ENCODE results near the gene TLCD2. TPM values are rescaled to one million over a fixed set of nuclear protein-coding genes. Genes with fewer than 3 reads are reported as not detected.
"Not testable (repeated sequence)": the region's sequence is repeated elsewhere in the genome, so short reads cannot be mapped to it uniquely, and the experiment has no call there.

The TLCD2 gene
- total and polyA plus RNA-seq, 11 donors: 1.5 to 6.1 (median 2.3) TPM

- intact Hi-C loops (cut with DNase I): no loop called here
- H3K4me1 ChIP-seq: no peaks in the 10 kb centered on the region
- no peak for TF ChIP-seq POLR2A (IDR thresholded peaks at IDR 0.05)
- no peak for TF ChIP-seq CTCF (IDR thresholded peaks at IDR 0.05)
- DNase-seq: no peak
- no peak overlapping the region for H3K4me3 ChIP-seq
- WGBS, 4 donors: 86 to 93% (median 88%) methylated on average over 8 of the region's 8 CpGs
- H3K9me3 ChIP-seq: peaks cover 0 to 5% (median 0%) of the 10 kb centered on the region in 12 donors
- no peak for ATAC-seq
- no peaks in the 10 kb centered on the region for H3K36me3 ChIP-seq
- H3K27me3 ChIP-seq: no peaks in the 10 kb centered on the region
- no peak overlapping the region for H3K27ac ChIP-seq
Observed at GRCh38 chr17:1695365-1695764, 14.8 kb downstream of the TLCD2 start.

GRCh38 chr17:1693339-1693738 lies 16.8 kb downstream of the TLCD2 start:
- WGBS, 4 donors: 83 to 92% (median 88%) methylated on average over 7 of the region's 7 CpGs
- Histone ChIP-seq H3K27ac (no peak overlapping the region), H3K27me3 (no peaks in the 10 kb centered on the region), H3K4me1 (no peaks in the 10 kb centered on the region), H3K36me3 (no peaks in the 10 kb centered on the region), H3K4me3 (no peak overlapping the region), H3K9me3 (peaks cover 0 to 5% (median 0%) of the 10 kb centered on the region in 12 donors)
- DNase-seq (no peak), ATAC-seq (no peak)
- TF ChIP-seq POLR2A (IDR thresholded peaks at IDR 0.05): no peak
- TF ChIP-seq CTCF (IDR thresholded peaks at IDR 0.05): no peak
- intact Hi-C loops (cut with DNase I): no loop called here

- Histone ChIP-seq H3K9me3 (peaks cover 0 to 5% (median 0%) of the 10 kb centered on the region in 12 donors), H3K27ac (no peak overlapping the region), H3K4me1 (no peaks in the 10 kb centered on the region), H3K4me3 (no peak overlapping the region), H3K27me3 (no peaks in the 10 kb centered on the region), H3K36me3 (no peaks in the 10 kb centered on the region)
- TF ChIP-seq CTCF (IDR thresholded peaks at IDR 0.05): no peak
- no peak for ATAC-seq
- intact Hi-C loops (cut with DNase I): no loop called here
- WGBS, 4 donors: 82 to 96% (median 86%) methylated on average over 4 to 8 of the region's 8 CpGs
- DNase-seq: no peak
Observed at GRCh38 chr17:1690544-1691221, 19.5 kb downstream of the TLCD2 start.

GRCh38 chr17:1688405-1688804 lies 21.8 kb downstream of the TLCD2 start:
- not testable (repeated sequence) for H3K4me3 ChIP-seq, ATAC-seq, H3K36me3 ChIP-seq, H3K27ac ChIP-seq, H3K9me3 ChIP-seq, H3K27me3 ChIP-seq, DNase-seq
- intact Hi-C loops (cut with DNase I): loop anchor here in 1 of 10 donors (10.0 kb wide), 1 partner anchor 356 kb away; the partner anchor contains the start of gene OVCA2
- 71 to 89% (median 80%) methylated on average over 6 of the region's 6 CpGs for WGBS, 4 donors
- H3K4me1 ChIP-seq: peaks cover 0 to 12% (median 9%) of the 10 kb centered on the region in 12 donors

- Histone ChIP-seq H3K27me3 (no peaks in the 10 kb centered on the region), H3K9me3 (no peaks in the 10 kb centered on the region), H3K27ac (no peak overlapping the region), H3K36me3 (peaks cover 0 to 26% (median 24%) of the 10 kb centered on the region in 9 donors), H3K4me3 (no peak overlapping the region), H3K4me1 (peaks cover 0 to 25% (median 20%) of the 10 kb centered on the region in 12 donors)
- no peak for TF ChIP-seq POLR2A (IDR thresholded peaks at IDR 0.05)
- TF ChIP-seq CTCF (IDR thresholded peaks at IDR 0.05): no peak
- 92 to 95% (median 93%) methylated on average over 7 of the region's 7 CpGs for WGBS, 4 donors
- no peak for ATAC-seq
- no peak for DNase-seq
- intact Hi-C loops (cut with DNase I): loop anchor here in 1 of 10 donors (10.0 kb wide), 1 partner anchor 359 kb away; the partner anchor contains the start of gene OVCA2
Observed at GRCh38 chr17:1686086-1686485, 24.1 kb downstream of the TLCD2 start.

Measured in heart left ventricle (tissue), 16 donors.